GM15510 (cell line): ENCODE results near the gene SRMS.

Experiments used
- POLR2A ChIP-seq: IDR thresholded peaks from 3 replicates; pipeline ENCODE4 v1.6.1; 2011; ENCODE audit warnings: borderline replicate concordance; ENCODE audit not compliant: insufficient read length; ENCODE audit errors: extremely low read depth

Gene SRMS

DNA sequence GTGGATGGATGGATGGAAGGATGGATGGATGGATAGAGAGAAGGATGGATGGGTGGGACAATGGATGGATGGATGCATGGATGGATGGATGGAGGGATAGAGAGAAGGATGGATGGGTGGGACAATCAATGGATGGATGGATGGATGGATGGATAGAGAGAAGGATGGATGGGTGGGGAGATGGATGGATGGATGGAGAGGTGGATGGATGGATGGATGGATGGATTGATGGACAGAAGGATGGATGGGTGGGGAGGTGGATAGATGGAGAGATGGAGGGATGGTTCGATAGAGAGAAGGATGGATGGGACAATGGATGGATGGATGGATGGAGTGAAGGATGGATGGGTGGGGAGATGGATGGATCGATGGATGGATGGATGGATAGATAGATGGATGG lies 55.0 kb downstream of the SRMS start:
- TF ChIP-seq POLR2A, result no peak

DNA sequence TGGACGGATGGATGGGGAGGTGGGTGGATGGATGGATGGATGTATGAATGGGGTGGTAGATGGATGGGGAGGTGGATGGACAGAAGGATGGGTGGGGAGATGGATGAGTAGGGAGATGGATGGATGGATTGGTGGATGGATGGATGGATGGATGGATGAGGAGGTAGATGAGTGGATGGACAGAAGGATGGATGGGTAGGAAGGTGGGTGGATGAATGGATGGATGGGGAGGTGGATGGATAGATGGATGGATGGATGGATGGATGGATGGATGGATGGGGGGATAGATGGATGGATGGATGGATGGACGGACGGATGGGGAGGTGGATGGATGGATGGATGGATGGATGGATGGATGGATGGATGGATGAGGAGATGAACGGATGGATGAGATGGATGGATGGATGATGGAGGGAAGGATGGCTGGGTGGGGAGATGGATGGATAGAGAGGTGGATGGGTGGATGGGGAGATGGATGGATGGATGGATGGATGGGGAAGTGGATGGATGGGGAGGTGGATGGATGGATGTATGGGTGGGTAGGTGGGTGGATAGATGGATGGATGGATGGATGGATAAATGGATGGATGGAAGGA lies 55.8 kb downstream of the SRMS start:
- TF ChIP-seq POLR2A, result no peak

DNA sequence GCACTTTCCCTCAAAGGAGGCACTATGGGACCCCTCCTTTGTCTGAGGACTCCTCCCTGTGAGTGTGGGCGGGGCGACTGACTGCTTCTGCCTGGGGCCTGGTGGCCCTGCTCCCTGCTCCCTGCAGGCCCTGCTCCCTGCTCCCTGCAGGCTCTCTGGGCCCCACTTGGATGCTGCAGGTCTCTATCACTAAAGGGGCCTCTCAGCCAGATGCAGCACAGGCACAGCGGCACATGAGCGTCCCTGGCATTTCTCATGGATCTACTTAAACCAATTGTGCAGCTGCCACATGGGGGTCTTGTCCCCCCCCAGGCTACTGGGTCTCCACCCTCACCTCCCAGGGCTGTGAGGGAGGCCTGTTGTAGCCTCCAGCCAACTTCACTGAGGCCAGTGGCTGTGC lies 56.5 kb downstream of the SRMS start:
- TF ChIP-seq POLR2A, result no peak
